GM12878 (cell line): ENCODE data around the gene TOE1. TPM values are rescaled to one million over a fixed set of nuclear protein-coding genes. Genes with fewer than 3 reads are reported as not detected.

ENCODE experiments used
- ATF2 ChIP-seq: IDR thresholded peaks from 2 replicates; pipeline ENCODE4 v1.6.1; 2012; ENCODE audit warnings: low read length, inconsistent platforms
- CUX1 ChIP-seq: IDR thresholded peaks from 2 replicates; pipeline ENCODE4 v1.6.1; 2012; ENCODE audit warnings: improper control_type of control experiment, low read depth, low read length; ENCODE audit not compliant: insufficient replicate concordance
- EED ChIP-seq: sonication (generic); IDR thresholded peaks from 2 replicates; pipeline ENCODE4 v1.6.1; 2016; ENCODE audit warnings: antibody characterized with exemption, low read depth
- IKZF2 ChIP-seq, 2 experiments: fragments of 450-650 bp; IDR thresholded peaks; 2 replicates each; pipeline ENCODE4 v1.6.1; 2017; ENCODE audit warnings: mild to moderate bottlenecking in 2 of 2, moderate library complexity in 2 of 2
- PAX5 ChIP-seq: IDR thresholded peaks from 2 replicates; pipeline ENCODE4 v1.6.1; 2011; ENCODE audit warnings: low read depth, low read length, borderline replicate concordance
- PKNOX1 ChIP-seq: fragments of 450-650 bp; IDR thresholded peaks from 2 replicates; pipeline ENCODE4 v1.6.1; 2016; ENCODE audit warnings: mild to moderate bottlenecking
- POLR2AphosphoS2 ChIP-seq: IDR thresholded peaks from 2 replicates; pipeline ENCODE4 v1.6.1; 2011; ENCODE audit warnings: low read depth, mild to moderate bottlenecking, low read length, improper control_type of control experiment, moderate library complexity
- SRF ChIP-seq, 2 experiments: IDR thresholded peaks; 2 replicates each; pipeline ENCODE4 v1.6.1; 2011; ENCODE audit warnings: low read depth in 2 of 2, low read length in 2 of 2, mild to moderate bottlenecking in 1 of 2, moderate library complexity in 1 of 2
- TAF1 ChIP-seq: IDR thresholded peaks from 2 replicates; pipeline ENCODE4 v1.6.1; 2011; ENCODE audit warnings: mild to moderate bottlenecking, low read depth, low read length, borderline replicate concordance
- TCF12 ChIP-seq: IDR thresholded peaks from 2 replicates; pipeline ENCODE4 v1.6.1; 2011; ENCODE audit warnings: low read depth, mild to moderate bottlenecking, low read length
- ZBED1 ChIP-seq: IDR thresholded peaks from 2 replicates; pipeline ENCODE4 v1.6.1; 2016; ENCODE audit warnings: borderline replicate concordance
- ZNF24 ChIP-seq: fragments of 450-650 bp; IDR thresholded peaks from 2 replicates; pipeline ENCODE4 v1.6.1; 2017; ENCODE audit warnings: antibody characterized with exemption, mild to moderate bottlenecking
- polyA plus RNA-seq, 11 experiments: library from polyadenylated mRNA; depleted of rRNA in 4 of 11; unstranded in 6 of 11; stranded (reverse) in 5 of 11; fragments of >200 nt; fragmentation: Nextera tagmentation in 4 of 11; fragmentation: Illumina TruSeq in 1 of 11; extraction: Ambion mirVana in 4 of 11; extraction: Trizol in 1 of 11; gene quantifications; 1 replicate in 1 of 11; 2 replicates in 10 of 11; pipeline versions ENCODE4 v1.2.1 to v1.2.3, GENCODE V29; 2011 to 2016; ENCODE audit warnings: inconsistent platforms in 2 of 11, missing spikeins in 2 of 11, low read depth in 1 of 11
- total RNA-seq, 4 experiments: library from RNA; depleted of rRNA in 3 of 4; stranded (reverse); fragments of >200 nt in 3 of 4; fragmentation: Illumina TruSeq in 1 of 4; extraction: Trizol in 1 of 4; gene quantifications; 2 replicates each; pipeline versions ENCODE4 v1.2.1 to v1.2.3, GENCODE V29; 2013 to 2021

The TOE1 gene
- total and polyA plus RNA-seq, 10 of the 15 experiments (the other 5 are each of a cell fraction or from before 2014, with no cell fraction given): 22.7 to 38.0 (median 33.3) TPM

- TF ChIP-seq CUX1: peak; percentile 73
- TF ChIP-seq ZNF24: peak; percentile 31; the same call in 1 of the 2 replicates
- no peak for TF ChIP-seq PAX5
- TF ChIP-seq SRF (IDR thresholded peaks at IDR 0.05; ENCODE audit: low read depth in 2 of 2, low read length in 2 of 2): peak; percentile 64 to 96
- TF ChIP-seq EED: peak; percentile 52; the same call in 1 of the 2 replicates
- TF ChIP-seq PKNOX1: peak; percentile 25; the same call in 1 of the 2 replicates
- TF ChIP-seq ZBED1: 0 out of 2 replicates have a peak, but pooled peaks have one; percentile 25
- peak; percentile 36; the same call in 1 of the 2 replicates for TF ChIP-seq ATF2
- peak in 1 of 2 experiments; percentile 42; a peak in 1 of 4 replicates for TF ChIP-seq IKZF2 (IDR thresholded peaks at IDR 0.05)
- TF ChIP-seq TAF1: peak; percentile 53; the same call in 1 of the 2 replicates
- TF ChIP-seq POLR2AphosphoS2: no peak
- TF ChIP-seq TCF12: no peak
Observed at GRCh38 chr1:45306319-45306718, 33.7 kb upstream of the TOE1 start (continued).
